A673 (cell line): Measurements from ENCODE around the gene SLIT1.

ENCODE experiments used
- CTCF ChIP-seq: fragments of 300-800, 200-600 bp; sonication (generic); conservative IDR thresholded peaks from 2 replicates; pipeline ENCODE4 v1.5.1; 2017; ENCODE audit warnings: low read depth, mild to moderate bottlenecking, antibody characterized with exemption, low read length, moderate library complexity, mixed read lengths
- EZH2 ChIP-seq: fragments of 200-600 bp; sonication (generic); IDR thresholded peaks from 2 replicates; pipeline ENCODE4 v1.6.1; 2017; ENCODE audit warnings: borderline replicate concordance, low read depth, mild to moderate bottlenecking, mixed read lengths, antibody characterized with exemption, low read length; ENCODE audit not compliant: poor library complexity, severe bottlenecking

DNA sequence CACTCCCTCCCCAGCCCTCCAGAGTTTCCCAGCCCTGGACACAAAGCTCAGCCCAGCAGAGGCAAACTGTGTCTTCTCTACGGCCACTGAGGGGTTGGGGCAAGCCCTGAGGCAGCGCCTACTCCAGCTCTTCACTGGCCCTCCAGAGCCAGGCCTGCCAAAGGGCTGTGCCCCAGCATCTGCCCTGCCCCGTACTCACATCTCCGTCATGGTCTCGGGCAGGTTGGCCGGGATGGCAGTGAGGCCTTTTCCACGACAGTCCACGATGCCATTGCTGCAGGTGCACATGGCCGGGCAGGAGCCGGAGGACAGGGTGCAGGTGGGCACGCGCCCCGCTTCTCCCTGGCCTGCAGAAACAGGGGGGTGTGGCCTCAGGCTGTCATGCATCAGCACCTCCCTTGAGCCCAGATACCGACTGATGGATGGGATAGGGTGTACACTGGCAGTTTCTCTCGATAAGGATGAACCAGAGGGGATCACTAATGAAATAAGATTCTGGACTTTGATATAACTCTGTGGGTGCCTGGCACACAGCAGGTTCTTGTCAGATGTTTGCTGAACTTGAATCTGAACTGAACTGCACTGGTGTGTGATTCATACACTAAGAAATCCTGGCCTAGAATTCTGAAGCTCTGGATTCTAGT lies 125.2 kb downstream of the SLIT1 start:
- no peak for TF ChIP-seq CTCF
- no peak for TF ChIP-seq EZH2
